OCI-LY3 (cell line): Measurements from ENCODE around the gene MUCL3.
"Not testable (repeated sequence)": the region's sequence is repeated elsewhere in the genome, so short reads cannot be mapped to it uniquely, and the experiment has no call there.

Source experiments
- H2AFZ ChIP-seq: fragments of 200-600, 300-600 bp; shearing (Covaris generic); 2 replicates; pipeline ENCODE4 v1.6.0; 2014; ENCODE audit warnings: antibody characterized with exemption, low read depth, low read length
- H3K27ac ChIP-seq: fragments of 200-600, 300-600 bp; sonication (generic); 2 replicates; pipeline ENCODE4 v1.5.1; 2014; ENCODE audit warnings: mild to moderate bottlenecking, low read length, moderate library complexity, mixed read lengths
- H3K27me3 ChIP-seq: fragments of 200-600, 300-600 bp; sonication (generic); 2 replicates; pipeline ENCODE4 v1.6.1; 2014; ENCODE audit warnings: low read depth, low read length, mixed read lengths
- H3K36me3 ChIP-seq: fragments of 200-600, 300-600 bp; sonication (generic); replicated peaks from 2 replicates; pipeline ENCODE3; 2014; ENCODE audit warnings: low read depth, low read length, mixed read lengths
- H3K4me1 ChIP-seq: fragments of 300-600, 200-600 bp; sonication (generic); 2 replicates; pipeline ENCODE4 v1.6.1; 2014; ENCODE audit warnings: low read length, mixed read lengths
- H3K4me2 ChIP-seq: fragments of 200-600, 300-600 bp; sonication (generic); 2 replicates; pipeline ENCODE4 v1.6.1; 2014; ENCODE audit warnings: low read length, mixed read lengths
- H3K4me3 ChIP-seq: fragments of 300-600, 200-600 bp; sonication (generic); 2 replicates; pipeline ENCODE4 v1.5.1; 2014; ENCODE audit warnings: antibody characterized with exemption, mild to moderate bottlenecking, low read length, moderate library complexity
- H3K79me2 ChIP-seq: fragments of 300-600, 200-600 bp; shearing (Covaris generic); 2 replicates; pipeline ENCODE4 v1.6.1; 2014; ENCODE audit warnings: mild to moderate bottlenecking, low read length, mixed read lengths
- H3K9ac ChIP-seq: fragments of 300-600, 200-600 bp; shearing (Covaris generic); 2 replicates; pipeline ENCODE4 v1.6.0; 2014; ENCODE audit warnings: mild to moderate bottlenecking, low read length, moderate library complexity
- H3K9me3 ChIP-seq: fragments of 200-600, 300-600 bp; shearing (Covaris generic); 2 replicates; pipeline ENCODE4 v1.6.1; 2014; ENCODE audit warnings: low read length, mixed read lengths; ENCODE audit not compliant: insufficient read depth
- H4K20me1 ChIP-seq: fragments of 200-600, 300-600 bp; sonication (generic); 2 replicates; pipeline ENCODE4 v1.6.1; 2016; ENCODE audit warnings: low read length, mixed read lengths; ENCODE audit not compliant: insufficient read depth
- EZH2phosphoT487 ChIP-seq: fragments of 200-600 bp; shearing (Covaris generic); IDR thresholded peaks from 2 replicates; pipeline ENCODE4 v1.6.1; 2018; ENCODE audit warnings: antibody characterized with exemption, mixed run types, low read depth
- TF ChIP-seq, protein P1 (sequence below): fragments of 200-600, 300-600 bp; sonication (generic); IDR thresholded peaks from 2 replicates; pipeline ENCODE4 v1.5.1; 2014; ENCODE audit warnings: antibody characterized with exemption, low read length, low read depth

The MUCL3 gene

DNA sequence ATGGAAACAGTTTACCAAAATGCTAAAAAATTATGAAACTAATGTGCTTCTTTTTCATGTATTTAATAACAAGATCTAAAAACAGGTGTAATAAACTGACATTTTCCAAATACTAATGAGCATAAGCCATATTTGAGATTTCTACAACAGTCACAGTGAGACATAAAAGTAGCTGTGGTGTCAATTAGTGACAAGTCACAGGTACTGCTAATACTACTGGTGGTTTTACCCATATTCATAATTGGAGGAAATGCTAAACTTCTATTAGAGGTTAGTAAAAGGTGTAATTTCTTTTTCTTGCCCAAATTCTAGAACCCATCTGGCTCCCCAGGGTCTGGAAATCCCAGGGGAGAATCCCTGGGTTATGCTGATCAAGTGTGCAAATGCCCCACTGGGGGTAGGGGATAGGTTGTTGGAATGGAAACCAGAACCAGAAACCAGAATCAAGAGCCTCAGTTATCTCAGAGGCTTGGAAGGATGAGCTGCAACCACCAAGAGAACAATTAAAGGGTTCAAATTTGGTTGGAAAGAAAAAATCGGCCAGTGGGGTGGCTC lies 39.8 kb upstream of the MUCL3 start:
- H3K36me3 ChIP-seq, result no peaks in the 10 kb centered on the region
- no peaks in the 10 kb centered on the region for H3K79me2 ChIP-seq
- H3K27ac ChIP-seq, result no peak overlapping the region
- H3K4me3 ChIP-seq, result no peak overlapping the region
- H3K4me2 ChIP-seq, result no peak overlapping the region
- H3K27me3 ChIP-seq, result no peaks in the 10 kb centered on the region
- no peak overlapping the region for H3K9ac ChIP-seq
- no peak for TF ChIP-seq EZH2phosphoT487
- peaks cover 13% of the 10 kb centered on the region for H3K4me1 ChIP-seq
- no peaks in the 10 kb centered on the region for H3K9me3 ChIP-seq
- H2AFZ ChIP-seq, result no peak overlapping the region
- no peaks in the 10 kb centered on the region for H4K20me1 ChIP-seq

DNA sequence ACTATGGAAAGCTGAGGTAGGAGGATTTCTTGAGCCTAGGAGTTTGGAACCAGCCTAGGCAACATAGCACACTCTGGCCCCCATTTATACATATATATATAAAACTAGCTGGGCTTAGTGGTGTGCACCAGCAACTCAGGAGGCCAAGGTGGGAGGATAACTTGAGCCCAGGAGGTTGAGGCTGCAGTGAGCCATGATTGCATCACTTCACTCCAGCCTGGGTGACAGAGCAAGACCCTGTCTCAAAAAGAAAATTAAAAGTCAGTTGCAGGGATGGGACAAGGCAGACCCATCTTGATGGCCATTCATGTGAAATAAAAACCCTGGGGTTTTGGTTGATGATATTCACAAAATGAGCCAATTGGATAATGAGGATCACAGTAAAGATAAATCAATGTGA lies 39.3 kb upstream of the MUCL3 start:
- H3K4me2 ChIP-seq, result no peak overlapping the region
- TF ChIP-seq EZH2phosphoT487, result no peak
- TF ChIP-seq, protein P1, sequence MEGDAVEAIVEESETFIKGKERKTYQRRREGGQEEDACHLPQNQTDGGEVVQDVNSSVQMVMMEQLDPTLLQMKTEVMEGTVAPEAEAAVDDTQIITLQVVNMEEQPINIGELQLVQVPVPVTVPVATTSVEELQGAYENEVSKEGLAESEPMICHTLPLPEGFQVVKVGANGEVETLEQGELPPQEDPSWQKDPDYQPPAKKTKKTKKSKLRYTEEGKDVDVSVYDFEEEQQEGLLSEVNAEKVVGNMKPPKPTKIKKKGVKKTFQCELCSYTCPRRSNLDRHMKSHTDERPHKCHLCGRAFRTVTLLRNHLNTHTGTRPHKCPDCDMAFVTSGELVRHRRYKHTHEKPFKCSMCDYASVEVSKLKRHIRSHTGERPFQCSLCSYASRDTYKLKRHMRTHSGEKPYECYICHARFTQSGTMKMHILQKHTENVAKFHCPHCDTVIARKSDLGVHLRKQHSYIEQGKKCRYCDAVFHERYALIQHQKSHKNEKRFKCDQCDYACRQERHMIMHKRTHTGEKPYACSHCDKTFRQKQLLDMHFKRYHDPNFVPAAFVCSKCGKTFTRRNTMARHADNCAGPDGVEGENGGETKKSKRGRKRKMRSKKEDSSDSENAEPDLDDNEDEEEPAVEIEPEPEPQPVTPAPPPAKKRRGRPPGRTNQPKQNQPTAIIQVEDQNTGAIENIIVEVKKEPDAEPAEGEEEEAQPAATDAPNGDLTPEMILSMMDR, result no peak
- H3K9me3 ChIP-seq, result no peaks in the 10 kb centered on the region
- H4K20me1 ChIP-seq, result no peaks in the 10 kb centered on the region
- H3K4me3 ChIP-seq, result no peak overlapping the region
- H3K9ac ChIP-seq, result no peak overlapping the region
- no peaks in the 10 kb centered on the region for H3K36me3 ChIP-seq
- peaks cover 13% of the 10 kb centered on the region for H3K4me1 ChIP-seq
- H2AFZ ChIP-seq, result no peak overlapping the region
- H3K27ac ChIP-seq, result no peak overlapping the region
- no peaks in the 10 kb centered on the region for H3K79me2 ChIP-seq
- H3K27me3 ChIP-seq, result no peaks in the 10 kb centered on the region

DNA sequence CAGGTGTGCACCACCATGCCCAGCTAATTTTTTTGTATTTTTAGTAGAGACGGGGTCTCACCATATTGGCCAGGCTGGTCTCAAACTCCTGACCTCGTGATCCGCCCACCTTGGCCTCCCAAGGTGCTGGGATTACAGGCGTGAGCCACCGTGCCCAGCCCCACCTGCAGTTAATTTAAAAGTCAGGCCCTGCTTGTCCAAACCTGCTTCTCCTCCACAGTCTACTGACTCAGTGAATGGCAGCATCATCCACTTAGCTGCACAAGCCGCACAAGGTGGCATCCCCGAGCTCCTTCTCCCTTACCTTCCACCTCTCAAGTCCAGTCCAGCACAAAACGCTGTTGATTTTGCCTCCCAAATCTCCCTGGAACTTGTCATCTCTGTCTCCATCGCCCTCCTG lies 38.6 kb upstream of the MUCL3 start:
- H3K9ac ChIP-seq, H3K27me3 ChIP-seq, H3K36me3 ChIP-seq, H4K20me1 ChIP-seq, H3K79me2 ChIP-seq, H3K9me3 ChIP-seq, H3K4me2 ChIP-seq, H3K27ac ChIP-seq, H2AFZ ChIP-seq, H3K4me3 ChIP-seq: not testable (repeated sequence)
- peaks cover 13% of the 10 kb centered on the region for H3K4me1 ChIP-seq

DNA sequence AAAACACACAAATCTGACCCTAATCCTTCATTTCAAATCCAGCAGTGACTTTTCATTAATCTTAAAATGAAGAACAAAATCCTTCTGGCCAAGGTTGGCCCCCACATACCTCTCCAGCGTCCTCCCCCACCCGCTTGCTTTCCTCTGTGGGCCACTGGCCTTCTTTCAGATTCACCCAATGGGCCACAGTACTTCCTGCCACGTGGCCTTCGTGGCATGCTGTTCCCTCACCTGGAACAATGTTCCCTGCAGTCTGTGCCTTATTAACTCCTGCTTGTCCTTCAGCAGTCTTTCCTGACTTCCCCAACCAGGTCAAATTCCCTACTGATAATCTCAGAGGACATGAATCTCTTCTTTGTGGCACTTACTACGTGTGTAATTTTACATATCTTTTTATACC lies 38.1 kb upstream of the MUCL3 start:
- H3K9me3 ChIP-seq, result no peaks in the 10 kb centered on the region
- no peak overlapping the region for H3K4me3 ChIP-seq
- no peak overlapping the region for H3K27ac ChIP-seq
- H3K9ac ChIP-seq, result no peak overlapping the region
- H3K27me3 ChIP-seq, result no peaks in the 10 kb centered on the region
- 0 out of 2 replicates have a peak overlapping the region, but pooled peaks have one; percentile 2 for H3K4me2 ChIP-seq
- no peak overlapping the region for H2AFZ ChIP-seq
- H3K36me3 ChIP-seq, result no peaks in the 10 kb centered on the region
- no peaks in the 10 kb centered on the region for H4K20me1 ChIP-seq
- no peak for TF ChIP-seq EZH2phosphoT487
- TF ChIP-seq, protein P1, result no peak
- H3K4me1 ChIP-seq, result peaks cover 13% of the 10 kb centered on the region
- H3K79me2 ChIP-seq, result no peaks in the 10 kb centered on the region

DNA sequence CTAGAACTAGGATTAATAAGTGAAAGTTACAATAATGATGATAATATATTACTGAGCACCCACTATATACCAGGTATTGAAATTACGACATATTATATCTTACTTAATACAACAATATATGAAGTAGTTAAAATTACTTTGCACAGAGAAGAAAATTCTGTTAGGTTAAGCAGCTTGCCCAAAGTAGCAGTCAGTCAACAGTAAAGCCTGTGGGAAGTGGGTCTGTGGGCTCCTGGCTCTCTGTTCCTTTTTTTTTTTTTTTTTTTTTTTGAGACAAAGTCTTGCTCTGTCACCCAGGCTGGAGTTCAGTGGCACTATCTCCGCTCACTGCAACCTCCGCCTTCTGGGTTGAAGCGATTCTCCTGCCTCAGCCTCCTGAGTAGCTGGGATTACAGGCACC lies 37.5 kb upstream of the MUCL3 start:
- no peaks in the 10 kb centered on the region for H3K36me3 ChIP-seq
- H3K4me3 ChIP-seq, result no peak overlapping the region
- H4K20me1 ChIP-seq, result no peaks in the 10 kb centered on the region
- H3K27ac ChIP-seq, result no peak overlapping the region
- no peaks in the 10 kb centered on the region for H3K27me3 ChIP-seq
- H3K4me1 ChIP-seq, result peaks cover 13% of the 10 kb centered on the region
- H3K9ac ChIP-seq, result no peak overlapping the region
- no peaks in the 10 kb centered on the region for H3K9me3 ChIP-seq
- H3K79me2 ChIP-seq, result peaks cover 2% of the 10 kb centered on the region; the same call in 1 of the 2 replicates
- TF ChIP-seq, protein P1, result no peak
- TF ChIP-seq EZH2phosphoT487, result no peak
- H2AFZ ChIP-seq, result no peak overlapping the region
- no peak overlapping the region for H3K4me2 ChIP-seq

DNA sequence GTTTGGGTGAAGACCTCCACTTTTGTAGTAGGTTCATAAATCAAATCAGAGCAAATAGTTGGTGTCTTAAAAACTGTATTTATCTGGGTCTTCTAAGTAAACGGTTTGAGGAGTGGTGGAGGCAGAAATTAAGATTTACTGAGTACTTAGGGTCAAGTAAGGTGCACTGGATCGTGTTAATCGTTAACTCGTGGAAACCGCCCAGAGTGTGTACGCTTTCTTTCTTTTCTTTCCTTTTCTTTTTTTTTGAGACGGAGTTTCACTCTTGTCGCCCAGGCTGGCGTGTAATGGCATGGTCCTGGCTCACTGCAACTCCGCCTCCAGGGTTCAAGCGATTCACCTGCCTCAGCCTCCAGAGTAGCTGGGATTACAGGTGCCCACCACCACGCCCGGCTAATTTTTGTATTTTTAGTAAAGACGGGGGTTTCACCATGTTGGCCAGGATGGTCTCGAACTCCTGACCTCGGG lies 33.4 kb upstream of the MUCL3 start:
- Histone ChIP-seq H2AFZ (peak overlapping the region; percentile 49; the same call in 1 of the 2 replicates), H3K4me2 (peak overlapping the region; percentile 62), H3K4me1 (peaks cover 12% of the 10 kb centered on the region), H3K4me3 (peak overlapping the region; percentile 99), H3K9ac (peak overlapping the region; percentile 59)
- not testable (repeated sequence) for H3K27ac ChIP-seq, H3K36me3 ChIP-seq, H3K9me3 ChIP-seq, H3K27me3 ChIP-seq, H4K20me1 ChIP-seq, H3K79me2 ChIP-seq
